MM.1S (cell line): Measurements from ENCODE around the gene NDEL1.

Experiments used
- EZH2 ChIP-seq: fragments of 300-600 bp; sonication (generic); optimal IDR thresholded peaks from 2 replicates; pipeline ENCODE3; 2017; ENCODE audit warnings: low read depth, mild to moderate bottlenecking, antibody characterized with exemption, low read length, mixed read lengths
- TF ChIP-seq, protein P1 (sequence below): fragments of 300-600 bp; sonication (generic); IDR thresholded peaks from 2 replicates; pipeline ENCODE4 v1.5.1; 2016; ENCODE audit warnings: antibody characterized with exemption, low read length, mixed read lengths

DNA sequence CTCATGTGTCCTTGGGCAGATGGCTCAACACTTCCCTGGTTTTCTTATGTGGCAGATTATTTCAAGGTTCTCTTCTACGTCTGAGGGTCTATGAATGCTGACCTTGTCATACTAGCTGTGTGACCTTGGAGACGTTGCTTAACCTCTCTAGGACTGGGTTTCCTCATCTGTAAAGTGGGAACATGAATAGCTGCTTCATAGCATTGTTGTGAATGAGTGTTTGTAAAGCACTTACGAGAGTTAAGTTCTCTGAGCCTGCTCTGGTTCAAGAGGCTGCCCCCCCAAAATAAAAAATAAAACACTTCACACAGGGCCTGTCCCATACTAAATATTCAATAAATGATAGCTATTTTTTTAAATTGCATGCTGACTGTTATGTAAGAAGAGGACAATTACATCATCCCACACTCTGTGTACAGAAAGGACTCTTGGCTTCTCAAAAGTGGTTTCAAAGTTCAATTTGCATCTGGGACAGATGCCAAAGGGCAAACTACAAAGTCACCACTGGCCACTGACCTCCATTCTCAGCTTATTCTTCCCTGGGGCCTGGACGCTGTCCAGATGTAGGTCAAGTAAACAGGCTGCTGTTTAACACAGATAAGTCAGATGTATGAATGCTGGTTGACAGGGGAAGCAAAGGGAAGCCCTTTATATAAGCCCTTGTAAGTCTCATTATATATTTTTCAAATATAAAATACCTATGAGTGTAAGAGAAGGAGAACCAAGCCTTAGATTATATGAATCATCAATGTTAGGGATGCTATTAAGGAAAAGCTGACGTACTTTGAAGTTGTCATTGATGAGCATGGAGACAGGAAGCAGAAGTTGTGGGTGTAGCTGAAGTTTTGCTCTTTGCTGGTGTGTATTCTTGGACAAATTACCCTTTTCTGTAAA is 15.4 kb upstream of the NDEL1 start:
- TF ChIP-seq, protein P1, sequence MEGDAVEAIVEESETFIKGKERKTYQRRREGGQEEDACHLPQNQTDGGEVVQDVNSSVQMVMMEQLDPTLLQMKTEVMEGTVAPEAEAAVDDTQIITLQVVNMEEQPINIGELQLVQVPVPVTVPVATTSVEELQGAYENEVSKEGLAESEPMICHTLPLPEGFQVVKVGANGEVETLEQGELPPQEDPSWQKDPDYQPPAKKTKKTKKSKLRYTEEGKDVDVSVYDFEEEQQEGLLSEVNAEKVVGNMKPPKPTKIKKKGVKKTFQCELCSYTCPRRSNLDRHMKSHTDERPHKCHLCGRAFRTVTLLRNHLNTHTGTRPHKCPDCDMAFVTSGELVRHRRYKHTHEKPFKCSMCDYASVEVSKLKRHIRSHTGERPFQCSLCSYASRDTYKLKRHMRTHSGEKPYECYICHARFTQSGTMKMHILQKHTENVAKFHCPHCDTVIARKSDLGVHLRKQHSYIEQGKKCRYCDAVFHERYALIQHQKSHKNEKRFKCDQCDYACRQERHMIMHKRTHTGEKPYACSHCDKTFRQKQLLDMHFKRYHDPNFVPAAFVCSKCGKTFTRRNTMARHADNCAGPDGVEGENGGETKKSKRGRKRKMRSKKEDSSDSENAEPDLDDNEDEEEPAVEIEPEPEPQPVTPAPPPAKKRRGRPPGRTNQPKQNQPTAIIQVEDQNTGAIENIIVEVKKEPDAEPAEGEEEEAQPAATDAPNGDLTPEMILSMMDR: no peak
- no peak for TF ChIP-seq EZH2
